Neutrophil (primary cell): ENCODE measurements around the gene C11orf16.
"Not testable (repeated sequence)": the region's sequence is repeated elsewhere in the genome, so short reads cannot be mapped to it uniquely, and the experiment has no call there.

Source experiments
- H3K27ac ChIP-seq: fragments of 200-600 bp; sonication (generic); 2 replicates; pipeline ENCODE4 v1.5.1; 2016; ENCODE audit warnings: mild to moderate bottlenecking, moderate library complexity
- H3K27me3 ChIP-seq: fragments of 200-600 bp; sonication (generic); 2 replicates; pipeline ENCODE4 v1.6.0; 2016; ENCODE audit warnings: mild to moderate bottlenecking
- H3K36me3 ChIP-seq: fragments of 200-600 bp; sonication (generic); 2 replicates; pipeline ENCODE4 v1.5.1; 2017
- H3K4me1 ChIP-seq, 2 experiments: fragments of 200-600 bp in 1 of 2; sonication (generic) in 1 of 2; 1 replicate in 1 of 2; 2 replicates in 1 of 2; pipeline versions ENCODE4 v1.5.1 to v1.6.1; 2013 to 2016; ENCODE audit warnings: low read depth in 1 of 2, low read length in 1 of 2, mild to moderate bottlenecking in 1 of 2, moderate library complexity in 1 of 2; ENCODE audit not compliant: control insufficient read depth in 1 of 2, insufficient read depth in 1 of 2
- H3K4me3 ChIP-seq, 2 experiments: fragments of 200-600 bp in 1 of 2; sonication (generic) in 1 of 2; 1 replicate in 1 of 2; 2 replicates in 1 of 2; pipeline ENCODE4 v1.5.1; 2013 to 2016; ENCODE audit warnings: low read depth in 1 of 2, low read length in 1 of 2, mild to moderate bottlenecking in 1 of 2, moderate library complexity in 1 of 2
- H3K9me3 ChIP-seq: fragments of 200-600 bp; sonication (generic); 2 replicates; pipeline ENCODE4 v1.5.1; 2016
- CTCF ChIP-seq: fragments of 200-600 bp; sonication (generic); IDR thresholded peaks from 2 replicates; pipeline ENCODE4 v1.5.1; 2016; ENCODE audit warnings: antibody characterized with exemption

C11orf16 gene

GRCh38 chr11:8942518-8943066 is 9.8 kb upstream of the C11orf16 start, which contains the start of gene ASCL3:
Gene ASCL3, minus strand, starts transcription at chr11:8943016. Its CDS starts 4,855 bp downstream, at chr11:8938161.
- Histone ChIP-seq H3K27me3 (no peaks in the 10 kb centered on the region), H3K9me3 (no peaks in the 10 kb centered on the region), H3K36me3 (peaks cover 7% of the 10 kb centered on the region), H3K4me3 (no peak within 1 kb of the TSS), H3K27ac (no peak within 1 kb of the TSS), H3K4me1 (no peaks in the 10 kb centered on the region)
- TF ChIP-seq CTCF: no peak

GRCh38 chr11:8941341-8942103 is 8.8 kb upstream of the C11orf16 start:
- Histone ChIP-seq H3K36me3 (no peaks in the 10 kb centered on the region), H3K27me3 (no peaks in the 10 kb centered on the region), H3K4me3 (no peak overlapping the region), H3K27ac (no peak overlapping the region), H3K9me3 (no peaks in the 10 kb centered on the region), H3K4me1 (no peaks in the 10 kb centered on the region)
- TF ChIP-seq CTCF: no peak

- no peaks in the 10 kb centered on the region for H3K9me3 ChIP-seq
- no peaks in the 10 kb centered on the region for H3K27me3 ChIP-seq
- TF ChIP-seq CTCF: no peak
- H3K27ac ChIP-seq: no peak overlapping the region
- H3K36me3 ChIP-seq: no peaks in the 10 kb centered on the region
- no peaks in the 10 kb centered on the region for H3K4me1 ChIP-seq
- H3K4me3 ChIP-seq: no peak overlapping the region
Observed at GRCh38 chr11:8937659-8938058, 4.9 kb upstream of the C11orf16 start.

GRCh38 chr11:8937159-8937558 is 4.4 kb upstream of the C11orf16 start:
- no peak for TF ChIP-seq CTCF
- no peaks in the 10 kb centered on the region for H3K36me3 ChIP-seq
- no peaks in the 10 kb centered on the region for H3K9me3 ChIP-seq
- H3K4me3 ChIP-seq: no peak overlapping the region
- no peak overlapping the region for H3K27ac ChIP-seq
- no peaks in the 10 kb centered on the region for H3K4me1 ChIP-seq
- no peaks in the 10 kb centered on the region for H3K27me3 ChIP-seq

GRCh38 chr11:8935789-8936188 is 3.0 kb upstream of the C11orf16 start:
- H3K36me3 ChIP-seq, H3K4me3 ChIP-seq, H3K27ac ChIP-seq, H3K9me3 ChIP-seq, H3K4me1 ChIP-seq, H3K27me3 ChIP-seq: not testable (repeated sequence)

GRCh38 chr11:8934742-8935488 is 2.2 kb upstream of the C11orf16 start:
- no peaks in the 10 kb centered on the region for H3K27me3 ChIP-seq
- no peaks in the 10 kb centered on the region for H3K4me1 ChIP-seq
- TF ChIP-seq CTCF: no peak
- H3K4me3 ChIP-seq: no peak overlapping the region
- H3K36me3 ChIP-seq: no peaks in the 10 kb centered on the region
- H3K9me3 ChIP-seq: no peaks in the 10 kb centered on the region
- H3K27ac ChIP-seq: no peak overlapping the region
